HG03342 (cell line): ENCODE results near the gene NIFK.
"Not testable (repeated sequence)": the region's sequence is repeated elsewhere in the genome, so short reads cannot be mapped to it uniquely, and the experiment has no call there.

ENCODE experiments used
- ATAC-seq: cut with Tn5 transposase; IDR thresholded peaks from one replicate; pipeline ENCODE4 v1.9.1; 2021; ENCODE audit warnings: mild to moderate bottlenecking, moderate library complexity; ENCODE audit not compliant: unreplicated experiment

NIFK gene

GRCh38 chr2:121735518-121736074 is 1.1 kb downstream of the NIFK start:
- ATAC-seq = no peak

- ATAC-seq = not testable (repeated sequence)
Observed at GRCh38 chr2:121734544-121734943, 2.1 kb downstream of the NIFK start.

- no peak for ATAC-seq
Observed at GRCh38 chr2:121731366-121731765, 5.3 kb downstream of the NIFK start.

- no peak for ATAC-seq
Observed at GRCh38 chr2:121727950-121728349, 8.7 kb downstream of the NIFK start.

- ATAC-seq = no peak
Observed at GRCh38 chr2:121727332-121727731, 9.3 kb downstream of the NIFK start.

GRCh38 chr2:121723316-121723715 is 13.4 kb downstream of the NIFK start:
- no peak for ATAC-seq

GRCh38 chr2:121722479-121722878 is 14.2 kb downstream of the NIFK start:
- ATAC-seq = no peak

- ATAC-seq = no peak
Observed at GRCh38 chr2:121721926-121722325, 14.7 kb downstream of the NIFK start.

DNA sequence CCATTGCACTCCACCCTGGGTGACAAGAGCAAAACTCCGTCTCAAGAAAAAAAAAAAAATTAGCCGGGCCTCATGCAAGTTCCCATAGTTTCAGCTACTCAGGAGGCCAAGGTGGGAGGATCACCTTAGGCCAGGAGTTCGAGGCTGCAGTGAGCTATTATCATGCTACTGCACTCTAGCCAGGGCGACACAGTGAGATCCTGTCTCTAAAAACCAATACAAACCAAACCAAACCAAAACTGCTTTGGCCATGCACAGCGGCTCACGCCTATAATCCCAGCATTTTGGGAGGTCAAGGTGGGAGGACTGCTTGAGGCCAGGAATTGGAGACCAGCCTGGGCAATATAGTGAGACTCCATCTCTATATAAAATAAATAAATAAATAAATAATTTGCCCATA is 19.1 kb downstream of the NIFK start:
- no peak for ATAC-seq

DNA sequence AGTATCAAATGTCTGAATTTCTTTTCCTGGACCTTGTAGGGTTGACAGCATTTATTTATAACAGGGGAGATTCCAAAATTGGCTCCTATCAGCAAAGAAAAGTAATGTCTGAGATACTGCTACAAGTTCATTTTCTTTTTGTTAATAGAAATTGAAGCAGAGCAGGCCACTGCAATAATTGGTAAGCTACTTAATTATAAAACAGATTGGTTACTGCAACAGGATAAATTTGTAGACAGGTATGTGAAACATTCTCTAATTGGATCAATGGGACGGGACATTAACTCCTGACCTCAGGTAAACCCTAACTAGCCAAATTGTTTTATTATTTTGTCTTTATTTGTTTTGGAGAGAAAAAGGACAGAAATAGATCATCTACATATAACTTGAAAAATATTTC is 20.5 kb downstream of the NIFK start:
- no peak for ATAC-seq

GRCh38 chr2:121711481-121711880 is 25.2 kb downstream of the NIFK start:
- ATAC-seq = not testable (repeated sequence)

- no peak for ATAC-seq
Observed at GRCh38 chr2:121710470-121711170, 26.1 kb downstream of the NIFK start.

- ATAC-seq = no peak
Observed at GRCh38 chr2:121709776-121710469, 26.8 kb downstream of the NIFK start.

- ATAC-seq = no peak
Observed at GRCh38 chr2:121707920-121708361, 28.7 kb downstream of the NIFK start.

DNA sequence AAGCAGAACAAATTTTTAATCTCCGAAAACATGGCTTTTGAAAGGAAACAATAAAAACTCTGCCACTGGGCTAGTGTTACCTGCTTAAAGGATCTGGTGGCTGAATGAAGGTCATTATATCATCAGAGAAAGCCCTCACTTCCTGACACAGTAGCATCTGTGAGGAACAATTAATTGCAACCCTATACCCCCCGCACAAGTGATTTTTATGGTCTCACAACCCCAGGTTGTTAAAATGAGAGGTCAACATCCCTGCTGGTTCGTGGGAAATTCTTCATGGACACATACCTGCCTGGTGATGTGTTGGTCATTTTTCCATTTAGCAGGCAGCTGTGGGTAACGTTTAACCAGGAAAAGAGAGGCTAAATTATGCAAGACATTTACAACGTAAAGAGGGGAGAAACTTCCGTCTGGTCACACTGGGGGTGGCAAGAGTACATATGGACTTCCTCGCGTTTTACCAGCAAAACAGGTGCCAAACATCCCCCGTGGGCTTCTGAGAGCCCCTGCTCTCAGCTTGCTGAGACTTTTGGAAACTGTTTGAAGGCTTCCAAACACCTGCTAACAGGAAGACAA is 29.2 kb downstream of the NIFK start:
- ATAC-seq = no peak

DNA sequence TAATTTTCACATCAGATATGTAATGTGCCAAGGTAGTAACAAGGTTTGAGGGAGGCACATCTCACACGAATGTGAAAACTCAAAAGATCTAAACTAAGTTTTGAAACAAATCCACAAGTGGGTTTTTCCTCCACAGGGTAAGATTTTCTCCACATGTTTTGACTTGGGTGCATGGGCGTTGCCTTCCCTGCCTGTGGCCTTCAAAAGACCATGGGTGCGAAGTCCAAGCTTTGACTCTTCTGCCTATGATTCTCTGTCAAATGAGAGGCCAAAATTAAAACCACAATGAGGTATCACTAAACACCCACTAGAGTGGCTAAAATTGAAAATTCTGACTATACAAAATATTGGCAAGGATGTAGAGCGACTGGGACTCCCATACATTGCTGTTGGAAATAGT is 30.7 kb downstream of the NIFK start:
- no peak for ATAC-seq

GRCh38 chr2:121705390-121705789 is 31.3 kb downstream of the NIFK start:
- no peak for ATAC-seq

GRCh38 chr2:121701761-121702160 is 34.9 kb downstream of the NIFK start:
- not testable (repeated sequence) for ATAC-seq

DNA sequence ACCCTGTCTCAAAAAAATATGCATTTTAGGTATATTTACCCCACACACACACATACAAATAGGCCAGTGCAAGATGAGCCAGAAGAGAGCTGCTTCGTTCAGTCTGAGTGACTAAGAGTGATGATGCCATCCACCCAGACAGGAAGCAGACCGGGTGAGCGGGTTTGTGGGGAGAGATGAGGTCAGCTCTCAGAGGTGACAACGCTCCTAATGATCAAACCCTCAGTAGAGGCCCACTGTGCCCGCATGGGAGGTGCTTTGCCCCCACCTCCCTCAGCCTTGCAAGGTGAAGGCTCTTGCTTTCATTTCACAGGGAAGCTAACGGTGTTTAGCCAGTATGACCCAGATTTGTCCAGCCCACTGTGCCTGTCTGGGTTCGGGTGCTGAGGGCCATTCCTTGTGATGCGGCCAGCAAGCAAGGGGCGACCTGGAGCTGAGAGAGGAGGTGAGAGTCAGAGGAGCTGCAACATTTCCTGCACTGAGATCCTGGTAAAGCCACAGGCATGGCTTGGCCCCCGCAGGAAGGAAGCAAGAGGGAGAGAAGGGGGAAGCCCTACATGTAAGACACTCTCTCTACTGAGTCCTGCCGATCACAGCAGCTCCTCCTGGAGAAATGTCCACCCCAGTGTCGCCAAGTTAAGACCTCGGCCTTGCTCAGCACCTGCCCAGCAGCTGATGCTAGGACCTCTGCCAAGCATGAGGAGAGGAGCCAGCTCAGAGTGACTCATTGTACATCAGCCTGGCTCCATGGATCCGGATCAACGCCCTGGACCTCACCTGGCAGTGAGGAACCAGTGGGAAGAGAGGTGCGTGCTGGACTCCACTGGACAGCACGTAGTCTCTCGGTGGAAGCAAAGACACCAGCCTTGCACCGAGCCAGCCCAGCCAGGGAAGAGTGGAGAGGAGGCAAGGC is 37.0 kb downstream of the NIFK start:
- peak; percentile 99 for ATAC-seq

DNA sequence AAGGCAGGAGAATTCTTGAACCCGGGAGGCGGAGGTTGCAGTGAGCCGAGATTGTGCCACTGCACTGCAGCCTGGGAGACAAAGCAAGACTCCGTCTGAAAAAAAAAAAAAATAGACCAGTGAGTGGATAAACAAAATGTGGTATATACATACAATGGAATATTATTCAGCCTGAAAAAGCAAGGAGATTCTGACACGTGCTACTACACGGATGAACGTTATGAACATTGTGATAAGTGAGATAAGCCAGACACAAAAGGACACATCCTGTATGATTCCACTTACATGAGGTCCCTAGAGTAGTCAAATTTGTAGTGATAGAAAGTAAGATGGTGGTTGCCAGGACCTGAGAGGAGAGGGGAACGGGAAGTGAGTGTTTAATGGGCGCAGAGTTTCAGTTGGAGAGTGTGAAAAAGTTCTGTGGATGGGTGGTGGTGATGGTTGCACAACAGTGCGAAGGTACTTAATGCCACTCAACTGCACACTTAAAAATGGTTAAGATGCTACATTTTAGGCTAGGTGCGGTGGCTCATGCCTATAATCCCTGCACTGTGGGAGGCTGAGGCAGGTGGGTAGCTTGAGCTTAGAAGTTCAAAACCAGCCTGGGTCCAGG is 38.3 kb downstream of the NIFK start:
- no peak for ATAC-seq
